ENCODE measurements around the gene SLC16A5.

DNA sequence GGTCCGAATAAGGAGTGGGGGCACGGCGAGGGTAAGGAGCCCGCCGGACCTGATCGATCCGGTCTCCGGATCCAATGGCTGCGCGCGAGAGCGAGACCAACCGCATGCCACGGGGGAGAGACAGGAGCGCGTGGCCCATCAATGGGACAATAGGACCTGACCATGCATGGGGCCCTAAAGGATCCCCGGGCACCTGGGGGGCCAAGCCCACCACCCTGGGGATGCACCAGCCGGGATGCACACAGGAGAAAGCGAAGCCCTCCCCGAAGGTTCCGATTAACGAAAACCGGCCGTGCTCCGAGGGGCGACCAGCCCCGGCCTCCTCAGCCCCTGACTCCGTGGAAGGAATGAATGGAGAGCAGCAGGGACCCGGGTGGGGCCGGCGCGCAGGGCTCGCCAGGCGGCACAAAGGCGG lies 66.0 kb downstream of the SLC16A5 start:
- TF ChIP-seq, protein P1, sequence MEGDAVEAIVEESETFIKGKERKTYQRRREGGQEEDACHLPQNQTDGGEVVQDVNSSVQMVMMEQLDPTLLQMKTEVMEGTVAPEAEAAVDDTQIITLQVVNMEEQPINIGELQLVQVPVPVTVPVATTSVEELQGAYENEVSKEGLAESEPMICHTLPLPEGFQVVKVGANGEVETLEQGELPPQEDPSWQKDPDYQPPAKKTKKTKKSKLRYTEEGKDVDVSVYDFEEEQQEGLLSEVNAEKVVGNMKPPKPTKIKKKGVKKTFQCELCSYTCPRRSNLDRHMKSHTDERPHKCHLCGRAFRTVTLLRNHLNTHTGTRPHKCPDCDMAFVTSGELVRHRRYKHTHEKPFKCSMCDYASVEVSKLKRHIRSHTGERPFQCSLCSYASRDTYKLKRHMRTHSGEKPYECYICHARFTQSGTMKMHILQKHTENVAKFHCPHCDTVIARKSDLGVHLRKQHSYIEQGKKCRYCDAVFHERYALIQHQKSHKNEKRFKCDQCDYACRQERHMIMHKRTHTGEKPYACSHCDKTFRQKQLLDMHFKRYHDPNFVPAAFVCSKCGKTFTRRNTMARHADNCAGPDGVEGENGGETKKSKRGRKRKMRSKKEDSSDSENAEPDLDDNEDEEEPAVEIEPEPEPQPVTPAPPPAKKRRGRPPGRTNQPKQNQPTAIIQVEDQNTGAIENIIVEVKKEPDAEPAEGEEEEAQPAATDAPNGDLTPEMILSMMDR (IDR thresholded peaks at IDR 0.05) = no peak
- TF ChIP-seq POLR2AphosphoS5 (IDR thresholded peaks at IDR 0.05) = no peak
